ENCODE results near the gene PRAC1. TPM values are rescaled to one million over a fixed set of nuclear protein-coding genes. Genes with fewer than 3 reads are reported as not detected.
"Not testable (repeated sequence)": the region's sequence is repeated elsewhere in the genome, so short reads cannot be mapped to it uniquely, and the experiment has no call there.

The PRAC1 gene
- total and polyA plus RNA-seq, 2 of the 8 experiments (the other 6 are each of a cell fraction or from before 2014, with no cell fraction given): not detected

DNA sequence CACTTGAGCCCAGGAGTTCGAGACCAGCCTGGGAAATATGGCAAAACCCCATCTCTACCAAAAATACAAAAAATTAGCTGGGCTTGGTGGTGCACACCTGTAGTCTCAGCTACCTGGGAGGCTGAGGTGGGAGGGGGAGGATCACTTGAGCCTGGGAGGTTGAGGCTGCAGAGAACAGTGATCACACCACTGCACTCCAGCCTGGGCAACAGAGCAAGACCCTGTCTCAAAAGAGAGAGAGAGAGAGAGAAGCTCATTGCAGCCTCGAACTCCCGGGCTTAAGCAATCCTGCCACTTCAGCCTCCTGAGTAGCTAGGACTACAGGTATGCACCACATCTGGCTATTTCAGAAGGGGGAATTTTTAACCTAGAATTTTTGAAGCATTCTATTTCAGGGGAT, 5.8 kb downstream of the PRAC1 start:
- H2BK20ac ChIP-seq (ENCODE audit: low read length); H2AK5ac ChIP-seq (ENCODE audit: low read depth, low read length); H2BK120ac ChIP-seq (replicated peaks; ENCODE audit: low read depth, low read length); H3K9ac ChIP-seq (replicated peaks in 1 of 4; ENCODE audit: extremely low read depth in 1 of 4, low read depth in 3 of 4, low read length in 3 of 4); H4K91ac ChIP-seq (replicated peaks; ENCODE audit: insufficient read length, low read length); H3K4me3 ChIP-seq (ENCODE audit: extremely low read depth in 1 of 4, insufficient read depth in 2 of 4, low read depth in 3 of 4, low read length in 4 of 4); H3K18ac ChIP-seq (ENCODE audit: extremely low read depth, low read length); H3K23me2 ChIP-seq (ENCODE audit: low read depth, low read length); H3K14ac ChIP-seq (ENCODE audit: insufficient read length); H3K79me1 ChIP-seq (ENCODE audit: low read depth, low read length); H4K8ac ChIP-seq (ENCODE audit: extremely low read depth, insufficient read depth, low read length); H2BK15ac ChIP-seq (ENCODE audit: low read length); H3K27ac ChIP-seq (ENCODE audit: low read depth, low read length); H3K23ac ChIP-seq (ENCODE audit: insufficient read length); H2BK12ac ChIP-seq (ENCODE audit: low read depth, low read length); FAIRE-seq; H2BK5ac ChIP-seq (ENCODE audit: low read depth, low read length); H3K36me3 ChIP-seq (ENCODE audit: control insufficient read depth in 2 of 4, insufficient read depth in 4 of 4, low read length in 3 of 4); DNase-seq (ENCODE audit: low read depth in 1 of 2, low spot score in 2 of 2); H3K4me2 ChIP-seq (ENCODE audit: insufficient read depth in 1 of 2, low read depth in 2 of 2, low read length in 2 of 2); H3K79me2 ChIP-seq (ENCODE audit: control insufficient read depth in 1 of 2, insufficient read depth in 2 of 2, low read length in 2 of 2); H3K4ac ChIP-seq (replicated peaks; ENCODE audit: insufficient read length, low read depth, low read length); POLR2A ChIA-PET (ENCODE audit: partially characterized antibody); H3K56ac ChIP-seq (replicated peaks; ENCODE audit: insufficient read length, low read depth, low read length); H2AFZ ChIP-seq (ENCODE audit: low read length); H3K9me3 ChIP-seq (ENCODE audit: insufficient read depth in 2 of 2, low read depth in 1 of 2, low read length in 1 of 2); H4K5ac ChIP-seq (ENCODE audit: insufficient read length, low read depth, low read length): not testable (repeated sequence)
- peaks cover 7 to 27% (median 17%) of the 10 kb centered on the region in 4 experiments; a peak in 6 of 7 replicates for H3K4me1 ChIP-seq (replicated peaks in 1 of 4; ENCODE audit: control insufficient read depth in 3 of 4, insufficient read depth in 4 of 4, low read length in 3 of 4)
- peaks cover 12 to 15% of the 10 kb centered on the region in 2 experiments for H4K20me1 ChIP-seq (replicated peaks in 1 of 2; ENCODE audit: control insufficient read depth in 1 of 2, insufficient read depth in 2 of 2, low read length in 2 of 2)
- WGBS, 2 experiments (ENCODE audit: extremely low coverage in 1 of 2, insufficient coverage in 1 of 2, insufficient read length in 1 of 2, insufficient replicate concordance in 2 of 2, low coverage in 1 of 2, low lambda C conversion rate in 2 of 2, missing lambda C conversion rate in 1 of 2): 80% methylated on average over 3 of the region's 3 CpGs; no CpG with 5 or more reads in 1 of the 2 experiments
- CTCF ChIA-PET (ENCODE audit: partially characterized antibody): interaction anchor here (0.6 to 13.5 kb wide), 11 partner anchors 11 to 558 kb away, joined by 3 to 147 read pairs (median 5); no protein-coding TSS in a partner anchor
- peaks cover 42 to 82% (median 66%) of the 10 kb centered on the region in 4 experiments for H3K27me3 ChIP-seq (replicated peaks in 1 of 4; ENCODE audit: control insufficient read depth in 3 of 4, extremely low read depth in 1 of 4, insufficient read depth in 3 of 4, low read length in 3 of 4)
